ENCODE data around the gene KRT34. TPM values are rescaled to one million over a fixed set of nuclear protein-coding genes. Genes with fewer than 3 reads are reported as not detected.
"Not testable (repeated sequence)": the region's sequence is repeated elsewhere in the genome, so short reads cannot be mapped to it uniquely, and the experiment has no call there.

KRT34 gene
- polyA plus RNA-seq, 1 donor from 2014 or later = not detected

GRCh38 chr17:41382394-41382793 lies 288 bp upstream of the KRT34 start:
- Histone ChIP-seq H3K9me3 (ENCODE audit: low read length) (no peaks in the 10 kb centered on the region), H3K36me3 (ENCODE audit: insufficient read depth, low read length) (no peaks in the 10 kb centered on the region), H3K27ac (ENCODE audit: low read length) (no peak overlapping the region), H3K4me2 (ENCODE audit: low read length) (no peak overlapping the region), H3K27me3 (ENCODE audit: insufficient read depth, low read depth, low read length) (no peaks in the 10 kb centered on the region), H4K20me1 (ENCODE audit: insufficient read depth) (no peaks in the 10 kb centered on the region), H2AFZ (ENCODE audit: low read depth, low read length) (no peak overlapping the region), H3K9ac (ENCODE audit: low read length) (no peak overlapping the region), H3F3A (ENCODE audit: insufficient read depth, low read length, poor library complexity, severe bottlenecking) (no peaks in the 10 kb centered on the region), H3K79me2 (replicated peaks; ENCODE audit: insufficient read depth, low read length) (no peaks in the 10 kb centered on the region), H3K9me2 (ENCODE audit: insufficient read depth, low read length) (no peaks in the 10 kb centered on the region), H3K4me3 (ENCODE audit: low read length) (no peak overlapping the region)
- no peak for TF ChIP-seq REST (IDR thresholded peaks at IDR 0.05; ENCODE audit: borderline replicate concordance)
- no peak for TF ChIP-seq RAD21 (conservative IDR thresholded peaks at IDR 0.05)
- TF ChIP-seq MXI1 (conservative IDR thresholded peaks at IDR 0.05; ENCODE audit: poor library complexity, severe bottlenecking) = no peak
- TF ChIP-seq SMC3 (conservative IDR thresholded peaks at IDR 0.05; ENCODE audit: poor library complexity) = no peak
- TF ChIP-seq EZH2 (IDR thresholded peaks at IDR 0.05; ENCODE audit: borderline replicate concordance, insufficient read depth, low read length, poor library complexity, severe bottlenecking) = no peak
- TF ChIP-seq CTCF (IDR thresholded peaks at IDR 0.05; ENCODE audit: poor library complexity, severe bottlenecking) = no peak

GRCh38 chr17:41380091-41380490 lies 2.0 kb downstream of the KRT34 start:
- H3K4me2 ChIP-seq (ENCODE audit: low read length); H2AFZ ChIP-seq (ENCODE audit: low read depth, low read length); H3K27ac ChIP-seq (ENCODE audit: low read length): not testable (repeated sequence)

GRCh38 chr17:41377546-41377945 lies 4.6 kb downstream of the KRT34 start:
- Histone ChIP-seq H3K9ac (ENCODE audit: low read length) (no peak overlapping the region), H3F3A (ENCODE audit: insufficient read depth, low read length, poor library complexity, severe bottlenecking) (no peaks in the 10 kb centered on the region), H3K9me2 (ENCODE audit: insufficient read depth, low read length) (no peaks in the 10 kb centered on the region), H3K27ac (ENCODE audit: low read length) (no peak overlapping the region), H2AFZ (ENCODE audit: low read depth, low read length) (no peak overlapping the region), H3K4me2 (ENCODE audit: low read length) (no peak overlapping the region), H3K36me3 (ENCODE audit: insufficient read depth, low read length) (no peaks in the 10 kb centered on the region), H4K20me1 (ENCODE audit: insufficient read depth) (no peaks in the 10 kb centered on the region), H3K9me3 (ENCODE audit: low read length) (no peaks in the 10 kb centered on the region), H3K4me3 (ENCODE audit: low read length) (no peak overlapping the region), H3K79me2 (replicated peaks; ENCODE audit: insufficient read depth, low read length) (no peaks in the 10 kb centered on the region), H3K27me3 (ENCODE audit: insufficient read depth, low read depth, low read length) (no peaks in the 10 kb centered on the region)
- TF ChIP-seq CTCF (IDR thresholded peaks at IDR 0.05; ENCODE audit: poor library complexity, severe bottlenecking) = no peak
- no peak for TF ChIP-seq MXI1 (conservative IDR thresholded peaks at IDR 0.05; ENCODE audit: poor library complexity, severe bottlenecking)

More at GRCh38 chr17:41380091-41380490, 2.0 kb downstream of the KRT34 start:
- not testable (repeated sequence) for H3F3A ChIP-seq (ENCODE audit: insufficient read depth, low read length, poor library complexity, severe bottlenecking); H3K36me3 ChIP-seq (ENCODE audit: insufficient read depth, low read length); H4K20me1 ChIP-seq (ENCODE audit: insufficient read depth); H3K79me2 ChIP-seq (replicated peaks; ENCODE audit: insufficient read depth, low read length); H3K9me2 ChIP-seq (ENCODE audit: insufficient read depth, low read length); H3K4me3 ChIP-seq (ENCODE audit: low read length); H3K9me3 ChIP-seq (ENCODE audit: low read length); H3K27me3 ChIP-seq (ENCODE audit: insufficient read depth, low read depth, low read length); H3K9ac ChIP-seq (ENCODE audit: low read length)
